ENCODE measurements around the gene MUC5AC.
"Not testable (repeated sequence)": the region's sequence is repeated elsewhere in the genome, so short reads cannot be mapped to it uniquely, and the experiment has no call there.

Gene MUC5AC

GRCh38 chr11:1147792-1148191, 10.0 kb upstream of the MUC5AC start:
- no peak for DNase-seq (ENCODE audit: low read depth)

- DNase-seq (ENCODE audit: low read depth), result no peak
These were observed 9.0 kb upstream of the MUC5AC start for GRCh38 chr11:1148752-1149180.

- DNase-seq (ENCODE audit: low read depth), result no peak
These were observed 8.2 kb upstream of the MUC5AC start for GRCh38 chr11:1149545-1149944.

GRCh38 chr11:1150116-1150515, 7.6 kb upstream of the MUC5AC start:
- no peak for DNase-seq (ENCODE audit: low read depth)

- no peak for DNase-seq (ENCODE audit: low read depth)
These were observed 6.9 kb upstream of the MUC5AC start for GRCh38 chr11:1150769-1151365.

- DNase-seq (ENCODE audit: low read depth), result no peak
These were observed 6.1 kb upstream of the MUC5AC start for GRCh38 chr11:1151366-1152315.

GRCh38 chr11:1152316-1153104, 5.2 kb upstream of the MUC5AC start:
- DNase-seq (ENCODE audit: low read depth), result no peak

GRCh38 chr11:1153105-1153950, 4.4 kb upstream of the MUC5AC start:
- no peak for DNase-seq (ENCODE audit: low read depth)

GRCh38 chr11:1153951-1154493, 3.7 kb upstream of the MUC5AC start:
- peak; percentile 97 for DNase-seq (ENCODE audit: low read depth)

- DNase-seq (ENCODE audit: low read depth), result not testable (repeated sequence)
These were observed 3.1 kb upstream of the MUC5AC start for GRCh38 chr11:1154656-1155055.

GRCh38 chr11:1155274-1155693, 2.5 kb upstream of the MUC5AC start:
- DNase-seq (ENCODE audit: low read depth), result no peak

GRCh38 chr11:1156506-1157340, 1.0 kb upstream of the MUC5AC start:
- DNase-seq (ENCODE audit: low read depth), result no peak

GRCh38 chr11:1157341-1157644, 460 bp upstream of the MUC5AC start:
- DNase-seq (ENCODE audit: low read depth), result no peak

- no peak for DNase-seq (ENCODE audit: low read depth)
These were observed 1.1 kb downstream of the MUC5AC start for GRCh38 chr11:1158681-1159487.

GRCh38 chr11:1159488-1160220, 1.9 kb downstream of the MUC5AC start:
- not testable (repeated sequence) for DNase-seq (ENCODE audit: low read depth)

GRCh38 chr11:1160231-1161101, 2.7 kb downstream of the MUC5AC start:
- DNase-seq (ENCODE audit: low read depth), result no peak

GRCh38 chr11:1161410-1162137, 3.8 kb downstream of the MUC5AC start:
- DNase-seq (ENCODE audit: low read depth), result no peak
